Tongue (tissue), 2 donors: ENCODE data around the gene BCO2. TPM values are rescaled to one million over a fixed set of nuclear protein-coding genes. Genes with fewer than 3 reads are reported as not detected.
A peak's percentile ranks its signal among the peaks of the same experiment; 100 is the strongest.
"Not testable (repeated sequence)": the region's sequence is repeated elsewhere in the genome, so short reads cannot be mapped to it uniquely, and the experiment has no call there.

Source experiments
- DNase-seq: peaks from one replicate; pipeline ENCODE4 v3.0.0-alpha.2; 2015
- total RNA-seq: library from RNA; depleted of rRNA; stranded (reverse); fragments of >200 nt; gene quantifications from one replicate; pipeline ENCODE4 v1.2.3, GENCODE V29; 2014

BCO2 gene
- total RNA-seq, 1 donor from 2014 or later: 21.1 TPM

DNA sequence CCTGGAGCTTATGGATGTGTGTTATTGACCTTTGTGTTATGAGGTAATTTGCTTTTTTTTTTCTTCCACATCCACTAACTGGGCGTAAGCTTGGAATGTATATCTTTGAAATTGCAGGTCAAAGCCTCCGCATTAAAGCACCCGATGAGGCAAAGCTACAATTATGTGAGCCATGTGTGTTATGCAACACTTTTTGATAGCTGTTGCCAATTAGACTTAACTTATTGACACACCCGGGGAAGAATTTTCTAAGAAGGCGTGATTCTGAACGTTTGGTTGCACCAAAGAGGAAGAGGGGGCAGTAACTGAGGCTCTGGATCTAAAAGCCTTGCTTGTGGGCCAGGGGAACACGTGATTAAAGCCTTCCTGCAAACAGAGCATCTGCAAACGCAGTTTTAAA lies 8.8 kb upstream of the BCO2 start:
- no peak for DNase-seq

GRCh38 chr11:112167145-112167544 lies 8.2 kb upstream of the BCO2 start, which contains the start of gene TEX12:
TEX12 (plus strand) TSS chr11:112167372; CDS start chr11:112169269, 1,897 bp downstream.
- DNase-seq: no peak

- no peak for DNase-seq
Measured at GRCh38 chr11:112172362-112172994, 2.8 kb upstream of the BCO2 start.

- no peak for DNase-seq
Measured at GRCh38 chr11:112173152-112173551, 2.2 kb upstream of the BCO2 start.

- no peak for DNase-seq
Measured at GRCh38 chr11:112175599-112175952, 264 bp downstream of the BCO2 start.

DNA sequence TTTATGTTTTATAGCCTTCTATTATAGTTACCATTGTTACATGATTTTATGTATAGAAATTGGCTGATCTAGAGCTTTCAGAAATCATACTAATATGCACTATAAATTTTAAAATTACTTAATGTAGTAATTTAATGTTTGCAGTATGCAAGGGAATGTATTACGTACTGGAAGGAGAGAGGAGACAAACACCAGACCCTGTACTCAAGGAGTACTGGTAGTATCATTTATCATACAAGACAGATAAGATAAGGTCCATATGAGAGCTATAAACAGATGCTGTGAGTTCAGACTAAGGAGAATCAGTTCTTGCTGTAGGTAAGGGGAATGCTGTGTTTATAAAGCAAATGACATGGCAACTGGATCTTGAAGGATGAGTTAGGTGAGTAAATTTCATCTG lies 765 bp downstream of the BCO2 start:
- no peak for DNase-seq

DNA sequence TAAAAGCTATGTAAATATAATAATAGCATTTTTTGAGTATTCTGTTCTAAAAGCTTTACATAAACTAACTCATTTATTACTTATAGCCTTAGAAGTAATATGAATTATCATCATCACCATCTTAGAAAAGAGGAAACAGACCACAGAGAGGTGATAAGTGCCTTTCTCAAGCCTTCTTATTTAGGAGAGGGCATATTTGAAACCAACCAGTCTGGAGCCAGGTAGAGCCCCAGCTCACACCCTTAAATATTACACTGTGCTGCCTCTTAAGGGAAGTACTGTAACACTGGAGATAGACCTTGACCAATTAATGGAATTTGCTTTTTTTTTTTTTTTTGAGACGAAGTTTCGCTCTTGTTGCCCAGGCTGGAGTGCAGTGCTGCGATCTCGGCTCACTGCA lies 2.3 kb downstream of the BCO2 start:
- DNase-seq: no peak

GRCh38 chr11:112178428-112178827 lies 3.1 kb downstream of the BCO2 start:
- DNase-seq: no peak

DNA sequence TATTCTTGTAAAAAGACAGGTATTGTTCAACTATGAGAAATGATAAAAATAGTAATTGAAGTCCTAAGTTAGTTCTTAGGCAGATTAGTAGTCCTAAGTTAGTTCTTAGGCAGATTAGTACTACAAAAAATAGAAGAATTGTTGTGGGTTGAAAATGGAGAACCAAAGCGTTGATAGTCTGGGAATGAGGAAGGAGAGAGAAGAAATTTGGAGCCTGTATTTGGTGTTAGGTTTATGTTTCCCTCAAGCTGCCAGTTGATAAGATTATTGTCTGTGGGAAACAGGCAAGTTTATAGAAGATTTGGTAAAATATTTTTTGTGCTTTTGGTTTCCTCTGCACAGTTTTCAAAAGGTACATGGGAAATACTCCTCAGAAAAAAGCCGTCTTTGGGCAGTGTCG lies 3.6 kb downstream of the BCO2 start:
- DNase-seq: no peak

GRCh38 chr11:112179601-112180000 lies 4.3 kb downstream of the BCO2 start:
- DNase-seq: no peak

DNA sequence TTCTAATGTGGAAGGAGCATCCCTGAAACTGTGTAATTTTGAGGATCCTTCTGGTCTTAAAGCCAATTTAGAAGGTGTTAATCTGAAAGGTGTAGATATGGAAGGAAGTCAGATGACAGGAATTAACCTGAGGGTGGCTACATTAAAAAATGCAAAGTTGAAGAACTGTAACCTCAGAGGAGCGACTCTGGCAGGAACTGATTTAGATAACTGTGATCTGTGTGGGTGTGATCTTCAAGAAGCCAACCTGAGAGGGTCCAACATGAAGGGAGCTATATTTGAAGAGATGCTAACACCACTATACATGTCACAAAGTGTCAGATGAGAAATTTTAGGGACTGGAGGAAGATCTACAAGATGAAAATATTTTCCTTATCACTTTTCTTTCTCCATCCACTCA lies 7.6 kb downstream of the BCO2 start:
- no peak for DNase-seq

GRCh38 chr11:112185883-112186282 lies 10.6 kb downstream of the BCO2 start:
- peak; percentile 22 for DNase-seq

DNA sequence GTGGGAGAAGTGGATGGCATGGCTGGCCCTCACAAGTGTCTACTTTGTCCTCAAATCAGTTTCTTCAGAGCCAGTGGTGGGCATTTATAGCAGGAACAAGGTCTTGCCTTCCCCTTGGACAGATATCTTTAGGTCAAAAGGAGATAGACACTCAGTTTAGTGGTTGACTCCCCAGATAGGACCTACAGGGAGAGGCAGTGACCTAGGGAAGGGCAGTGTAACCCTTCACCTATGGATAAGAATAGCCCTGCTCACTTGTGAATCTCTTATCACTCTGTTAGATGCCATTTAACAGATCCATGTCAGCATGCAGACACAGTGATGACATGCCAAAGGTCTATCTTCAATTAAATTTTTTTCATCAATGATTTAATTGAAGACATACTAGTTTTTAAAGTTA lies 11.0 kb downstream of the BCO2 start:
- DNase-seq: no peak

DNA sequence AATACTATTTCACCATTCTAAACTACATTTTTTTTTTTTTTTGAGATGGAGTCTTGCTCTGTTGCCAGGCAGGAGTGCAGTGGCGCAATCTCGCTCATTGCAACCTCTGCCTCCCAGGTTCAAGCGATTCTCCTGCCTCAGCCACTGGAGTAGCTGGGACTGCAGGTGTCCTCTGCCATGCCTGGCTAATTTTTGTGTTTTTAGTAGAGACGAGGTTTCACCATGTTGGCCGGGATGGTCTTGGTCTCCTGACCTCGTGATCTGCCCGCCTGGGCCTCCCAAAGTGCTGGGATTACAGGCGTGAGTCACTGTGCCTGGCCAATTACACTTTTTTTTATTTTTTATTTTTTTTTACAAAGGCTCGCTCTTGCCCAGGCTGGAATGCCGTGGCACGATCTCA lies 19.8 kb downstream of the BCO2 start:
- not testable (repeated sequence) for DNase-seq

GRCh38 chr11:112195951-112196351 lies 20.6 kb downstream of the BCO2 start:
- DNase-seq: no peak

DNA sequence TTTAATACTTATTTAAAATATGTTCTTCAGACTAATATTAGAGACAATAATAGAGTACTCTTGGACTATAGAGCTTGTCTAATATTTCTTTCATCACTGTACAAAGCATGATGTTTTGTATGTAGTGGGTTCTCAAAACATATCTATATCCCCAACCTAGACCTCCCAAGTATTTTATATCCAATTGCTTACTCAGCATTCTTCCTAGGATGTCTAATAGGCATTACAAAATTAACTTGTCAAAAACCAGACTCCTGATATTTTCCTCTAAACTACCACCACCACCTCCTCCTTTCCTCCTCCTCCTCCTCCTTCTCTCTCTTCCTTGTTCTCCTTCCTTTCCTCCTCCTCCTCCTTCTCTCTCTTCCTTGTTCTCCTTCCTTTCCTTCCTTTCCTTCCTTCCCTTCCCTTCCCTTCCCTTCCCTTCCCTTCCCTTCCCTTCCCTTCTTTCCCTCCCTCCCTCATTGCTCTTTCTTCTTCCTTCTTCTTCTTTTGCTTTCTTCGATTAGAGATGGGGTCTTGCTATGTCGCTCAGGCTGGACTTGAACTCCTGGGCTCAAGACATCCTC lies 21.3 kb downstream of the BCO2 start:
- DNase-seq: no peak

GRCh38 chr11:112199101-112199500 lies 23.8 kb downstream of the BCO2 start:
- not testable (repeated sequence) for DNase-seq

- DNase-seq: no peak
Measured at GRCh38 chr11:112200252-112200651, 24.9 kb downstream of the BCO2 start.

DNA sequence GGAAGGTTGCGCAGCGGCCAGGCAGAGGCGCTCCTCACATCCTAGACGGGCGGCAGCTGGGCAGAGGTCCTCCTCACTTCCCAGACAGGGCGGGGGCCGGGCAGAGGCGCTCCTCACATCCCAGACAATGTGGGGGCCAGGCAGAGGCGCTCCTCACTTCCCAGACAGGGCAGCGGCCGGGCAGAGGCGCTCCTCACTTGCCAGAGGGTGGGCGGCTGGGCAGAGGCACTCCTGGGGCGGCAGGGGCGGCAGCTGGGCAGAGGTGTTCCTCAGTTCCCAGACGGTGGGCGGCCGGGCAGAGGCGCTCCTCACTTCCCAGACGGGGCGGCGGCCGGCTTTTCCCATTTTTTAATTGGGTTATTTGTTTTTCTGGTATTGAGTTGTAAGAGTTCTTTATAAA lies 30.8 kb downstream of the BCO2 start:
- DNase-seq: no peak

GRCh38 chr11:112210890-112211289 lies 35.6 kb downstream of the BCO2 start:
- DNase-seq: no peak

GRCh38 chr11:112211536-112211935 lies 36.2 kb downstream of the BCO2 start:
- no peak for DNase-seq

DNA sequence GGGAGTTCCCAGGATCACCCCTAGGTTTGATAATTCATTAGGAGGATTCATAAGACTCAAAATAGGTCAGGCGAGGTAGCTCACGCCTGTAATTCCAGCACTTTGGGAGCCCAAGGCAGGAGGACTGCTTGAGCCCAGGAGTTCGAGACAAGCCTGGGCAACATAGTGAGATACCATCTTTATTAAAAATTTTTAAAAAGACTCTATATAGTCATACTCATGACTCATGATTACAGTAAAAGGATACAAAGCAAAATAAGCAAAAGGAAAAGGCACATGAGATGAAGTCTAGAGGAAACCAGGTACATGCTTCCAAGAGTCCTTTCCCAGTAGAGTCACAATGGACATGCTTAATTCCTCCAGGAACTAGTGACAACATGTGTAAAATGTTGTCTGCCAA lies 37.0 kb downstream of the BCO2 start:
- no peak for DNase-seq

GRCh38 chr11:112212710-112213109 lies 37.4 kb downstream of the BCO2 start:
- DNase-seq: no peak

- DNase-seq: no peak
Measured at GRCh38 chr11:112213753-112214152, 38.4 kb downstream of the BCO2 start.

- DNase-seq: no peak
Measured at GRCh38 chr11:112215621-112216020, 40.3 kb downstream of the BCO2 start.
